ENCODE data around the gene RBPJL. TPM values are rescaled to one million over a fixed set of nuclear protein-coding genes. Genes with fewer than 3 reads are reported as not detected.
A peak's percentile ranks its signal among the peaks of the same experiment; 100 is the strongest.

RBPJL gene
- total and polyA plus RNA-seq, 2 of the 13 experiments (the other 11 are each of a cell fraction or from before 2014, with no cell fraction given): not detected

- TF ChIP-seq ZNF770 (CRISPR knock-in tag; IDR thresholded peaks at IDR 0.05) (no peak), ZBTB21 (CRISPR knock-in tag; IDR thresholded peaks at IDR 0.05) (no peak), CBFB (CRISPR knock-in tag; IDR thresholded peaks at IDR 0.05) (no peak), ZNF775 (CRISPR knock-in tag; IDR thresholded peaks at IDR 0.05; ENCODE audit: borderline replicate concordance) (no peak), HNRNPL (IDR thresholded peaks at IDR 0.05; ENCODE audit: low read depth, low read length) (no peak), PAWR (CRISPR knock-in tag; IDR thresholded peaks at IDR 0.05; ENCODE audit: borderline replicate concordance) (no peak), ARID2 (CRISPR knock-in tag; IDR thresholded peaks at IDR 0.05; ENCODE audit: borderline replicate concordance) (no peak), MEF2D (CRISPR knock-in tag; IDR thresholded peaks at IDR 0.05) (peak; percentile 66; the same call in 1 of the 2 replicates), ARNT2 (CRISPR knock-in tag; IDR thresholded peaks at IDR 0.05; ENCODE audit: low read depth) (no peak), KDM1A (CRISPR knock-in tag; IDR thresholded peaks at IDR 0.05) (peak; percentile 100), ZSCAN31 (CRISPR knock-in tag; IDR thresholded peaks at IDR 0.05; ENCODE audit: low read depth) (0 out of 2 replicates have a peak, but pooled peaks have one; percentile 61), DMTF1 (CRISPR knock-in tag; IDR thresholded peaks at IDR 0.05) (no peak), RFX5 (IDR thresholded peaks at IDR 0.05; ENCODE audit: low read depth, low read length) (no peak), GFI1 (CRISPR knock-in tag; IDR thresholded peaks at IDR 0.05; ENCODE audit: borderline replicate concordance) (peak; percentile 74), MBD4 (IDR thresholded peaks at IDR 0.05; ENCODE audit: borderline replicate concordance, low read length) (no peak), ZNF501 (CRISPR knock-in tag; IDR thresholded peaks at IDR 0.05) (peak; percentile 56; the same call in 1 of the 2 replicates), NONO (IDR thresholded peaks at IDR 0.05) (no peak), NONO (CRISPR knock-in tag; conservative IDR thresholded peaks at IDR 0.05) (peak; percentile 46; the same call in 1 of the 2 replicates), MXD4 (CRISPR knock-in tag; IDR thresholded peaks at IDR 0.05) (0 out of 2 replicates have a peak, but pooled peaks have one; percentile 12), ZNF510 (CRISPR knock-in tag; IDR thresholded peaks at IDR 0.05; ENCODE audit: low read depth) (no peak), THAP7 (CRISPR knock-in tag; IDR thresholded peaks at IDR 0.05) (no peak)
- TF ChIP-seq, protein P1, sequence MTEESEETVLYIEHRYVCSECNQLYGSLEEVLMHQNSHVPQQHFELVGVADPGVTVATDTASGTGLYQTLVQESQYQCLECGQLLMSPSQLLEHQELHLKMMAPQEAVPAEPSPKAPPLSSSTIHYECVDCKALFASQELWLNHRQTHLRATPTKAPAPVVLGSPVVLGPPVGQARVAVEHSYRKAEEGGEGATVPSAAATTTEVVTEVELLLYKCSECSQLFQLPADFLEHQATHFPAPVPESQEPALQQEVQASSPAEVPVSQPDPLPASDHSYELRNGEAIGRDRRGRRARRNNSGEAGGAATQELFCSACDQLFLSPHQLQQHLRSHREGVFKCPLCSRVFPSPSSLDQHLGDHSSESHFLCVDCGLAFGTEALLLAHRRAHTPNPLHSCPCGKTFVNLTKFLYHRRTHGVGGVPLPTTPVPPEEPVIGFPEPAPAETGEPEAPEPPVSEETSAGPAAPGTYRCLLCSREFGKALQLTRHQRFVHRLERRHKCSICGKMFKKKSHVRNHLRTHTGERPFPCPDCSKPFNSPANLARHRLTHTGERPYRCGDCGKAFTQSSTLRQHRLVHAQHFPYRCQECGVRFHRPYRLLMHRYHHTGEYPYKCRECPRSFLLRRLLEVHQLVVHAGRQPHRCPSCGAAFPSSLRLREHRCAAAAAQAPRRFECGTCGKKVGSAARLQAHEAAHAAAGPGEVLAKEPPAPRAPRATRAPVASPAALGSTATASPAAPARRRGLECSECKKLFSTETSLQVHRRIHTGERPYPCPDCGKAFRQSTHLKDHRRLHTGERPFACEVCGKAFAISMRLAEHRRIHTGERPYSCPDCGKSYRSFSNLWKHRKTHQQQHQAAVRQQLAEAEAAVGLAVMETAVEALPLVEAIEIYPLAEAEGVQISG (CRISPR knock-in tag; IDR thresholded peaks at IDR 0.05): peak; percentile 34; the same call in 1 of the 2 replicates
These were observed 33.7 kb downstream of the RBPJL start (continued) for GRCh38 chr20:45340236-45340847.

Measured in HepG2 (cell line).